ENCODE measurements around the gene PPP1R37.

The PPP1R37 gene

GRCh38 chr19:45170146-45171106 is 77.4 kb downstream of the PPP1R37 start:
- H3K27ac Mint-ChIP-seq = no peak overlapping the region
- H3K4me3 Mint-ChIP-seq = no peak overlapping the region
- H3K9me3 Mint-ChIP-seq = no peaks in the 10 kb centered on the region
- peaks cover 28% of the 10 kb centered on the region for H3K4me1 Mint-ChIP-seq (ENCODE audit: low read depth)
- peaks cover under 1% of the 10 kb centered on the region for H3K27me3 Mint-ChIP-seq
- peaks cover 8% of the 10 kb centered on the region for H3K36me3 Mint-ChIP-seq (ENCODE audit: low read depth)
- intact Hi-C loops (cut with micrococcal nuclease) = loop anchor here (10.0 kb wide), 1 partner anchor 74 kb away; the partner anchor contains the start of gene EXOC3L2

- Mint-ChIP-seq H3K4me3 (no peak overlapping the region), H3K36me3 (ENCODE audit: low read depth) (peaks cover 8% of the 10 kb centered on the region), H3K4me1 (ENCODE audit: low read depth) (peaks cover 34% of the 10 kb centered on the region), H3K27me3 (no peaks in the 10 kb centered on the region), H3K9me3 (no peaks in the 10 kb centered on the region), H3K27ac (no peak overlapping the region)
- intact Hi-C loops (cut with micrococcal nuclease) = loop anchor here (10.0 kb wide), 1 partner anchor 74 kb away; the partner anchor contains the start of gene EXOC3L2
These were observed 78.2 kb downstream of the PPP1R37 start for GRCh38 chr19:45171211-45171623.

GRCh38 chr19:45172173-45172572 is 79.2 kb downstream of the PPP1R37 start:
- Mint-ChIP-seq H3K27me3 (no peaks in the 10 kb centered on the region), H3K9me3 (no peaks in the 10 kb centered on the region), H3K4me3 (no peak overlapping the region), H3K27ac (no peak overlapping the region), H3K4me1 (ENCODE audit: low read depth) (peaks cover 34% of the 10 kb centered on the region), H3K36me3 (ENCODE audit: low read depth) (peaks cover 8% of the 10 kb centered on the region)
- intact Hi-C loops (cut with micrococcal nuclease) = loop anchor here (10.0 kb wide), 1 partner anchor 73 kb away; the partner anchor contains the start of gene EXOC3L2

- Mint-ChIP-seq H3K27ac (no peak overlapping the region), H3K36me3 (ENCODE audit: low read depth) (peaks cover 8% of the 10 kb centered on the region), H3K4me1 (ENCODE audit: low read depth) (peaks cover 34% of the 10 kb centered on the region), H3K27me3 (no peaks in the 10 kb centered on the region), H3K4me3 (no peak overlapping the region), H3K9me3 (no peaks in the 10 kb centered on the region)
- intact Hi-C loops (cut with micrococcal nuclease) = loop anchor here (10.0 kb wide), 1 partner anchor 72 kb away; the partner anchor contains the start of gene EXOC3L2
These were observed 79.7 kb downstream of the PPP1R37 start for GRCh38 chr19:45172611-45173208.

GRCh38 chr19:45173816-45174215 is 80.8 kb downstream of the PPP1R37 start:
- intact Hi-C loops (cut with micrococcal nuclease) = loop anchor here (10.0 kb wide), 1 partner anchor 71 kb away; the partner anchor contains the start of gene EXOC3L2
- Mint-ChIP-seq H3K4me1 (ENCODE audit: low read depth) (peaks cover 34% of the 10 kb centered on the region), H3K27ac (no peak overlapping the region), H3K36me3 (ENCODE audit: low read depth) (peaks cover 6% of the 10 kb centered on the region), H3K9me3 (no peaks in the 10 kb centered on the region), H3K27me3 (no peaks in the 10 kb centered on the region), H3K4me3 (no peak overlapping the region)

GRCh38 chr19:45175515-45176345 is 82.8 kb downstream of the PPP1R37 start:
- H3K36me3 Mint-ChIP-seq (ENCODE audit: low read depth) = peaks cover 17% of the 10 kb centered on the region

GRCh38 chr19:45177817-45178261 is 84.9 kb downstream of the PPP1R37 start, which contains the start of gene TRAPPC6A:
TRAPPC6A (minus strand) TSS chr19:45178237; CDS start chr19:45178218, 19 bp downstream.
- H3K27ac Mint-ChIP-seq = peak within 1 kb of the TSS; percentile 89
- peak within 1 kb of the TSS; percentile 78 for H3K4me3 Mint-ChIP-seq
- H3K36me3 Mint-ChIP-seq (ENCODE audit: low read depth) = peaks cover 32% of the 10 kb centered on the region
- H3K4me1 Mint-ChIP-seq (ENCODE audit: low read depth) = peaks cover 44% of the 10 kb centered on the region
- no peaks in the 10 kb centered on the region for H3K27me3 Mint-ChIP-seq
- H3K9me3 Mint-ChIP-seq = no peaks in the 10 kb centered on the region
- intact Hi-C loops (cut with micrococcal nuclease) = loop anchor here (5.0 to 10.0 kb wide), 2 partner anchors 67 to 176 kb away; partner anchors contain the start of genes EXOC3L2 and RELB

More at GRCh38 chr19:45175515-45176345, 82.8 kb downstream of the PPP1R37 start:
- intact Hi-C loops (cut with micrococcal nuclease) = loop anchor here (5.0 to 10.0 kb wide), 2 partner anchors 69 to 173 kb away; partner anchors contain the start of genes EXOC3L2 and RELB
- Mint-ChIP-seq H3K4me1 (ENCODE audit: low read depth) (peaks cover 44% of the 10 kb centered on the region), H3K4me3 (no peak overlapping the region), H3K27me3 (no peaks in the 10 kb centered on the region), H3K9me3 (no peaks in the 10 kb centered on the region), H3K27ac (no peak overlapping the region)

GRCh38 chr19:45178262-45179071 is 85.5 kb downstream of the PPP1R37 start, which contains the start of gene BLOC1S3:
BLOC1S3 (plus strand) TSS chr19:45178784; CDS start chr19:45179297, 513 bp downstream.
- peaks cover 32% of the 10 kb centered on the region for H3K36me3 Mint-ChIP-seq (ENCODE audit: low read depth)
- H3K4me1 Mint-ChIP-seq (ENCODE audit: low read depth) = peaks cover 43% of the 10 kb centered on the region
- H3K4me3 Mint-ChIP-seq = peak within 1 kb of the TSS; percentile 78
- intact Hi-C loops (cut with micrococcal nuclease) = loop anchor here (5.0 to 10.0 kb wide), 2 partner anchors 66 to 176 kb away; partner anchors contain the start of genes EXOC3L2 and RELB
- H3K27ac Mint-ChIP-seq = peak within 1 kb of the TSS; percentile 89
- no peaks in the 10 kb centered on the region for H3K27me3 Mint-ChIP-seq
- no peaks in the 10 kb centered on the region for H3K9me3 Mint-ChIP-seq

- H3K4me1 Mint-ChIP-seq (ENCODE audit: low read depth) = peaks cover 43% of the 10 kb centered on the region
- peak overlapping the region; percentile 78 for H3K4me3 Mint-ChIP-seq
- H3K9me3 Mint-ChIP-seq = no peaks in the 10 kb centered on the region
- peaks cover 32% of the 10 kb centered on the region for H3K36me3 Mint-ChIP-seq (ENCODE audit: low read depth)
- H3K27ac Mint-ChIP-seq = peak overlapping the region; percentile 89
- intact Hi-C loops (cut with micrococcal nuclease) = loop anchor here (5.0 to 10.0 kb wide), 2 partner anchors 66 to 177 kb away; partner anchors contain the start of genes EXOC3L2 and RELB
- no peaks in the 10 kb centered on the region for H3K27me3 Mint-ChIP-seq
These were observed 86.3 kb downstream of the PPP1R37 start for GRCh38 chr19:45179072-45179891.

- Mint-ChIP-seq H3K27ac (peak overlapping the region; percentile 44), H3K36me3 (ENCODE audit: low read depth) (peaks cover 32% of the 10 kb centered on the region), H3K27me3 (no peaks in the 10 kb centered on the region), H3K9me3 (no peaks in the 10 kb centered on the region), H3K4me3 (peak overlapping the region; percentile 78), H3K4me1 (ENCODE audit: low read depth) (peaks cover 50% of the 10 kb centered on the region)
- intact Hi-C loops (cut with micrococcal nuclease) = loop anchor here (5.0 to 10.0 kb wide), 2 partner anchors 65 to 178 kb away; partner anchors contain the start of genes EXOC3L2 and RELB
These were observed 87.0 kb downstream of the PPP1R37 start for GRCh38 chr19:45179892-45180370.

- Mint-ChIP-seq H3K27me3 (no peaks in the 10 kb centered on the region), H3K4me3 (peak overlapping the region; percentile 78), H3K9me3 (no peaks in the 10 kb centered on the region), H3K27ac (peak overlapping the region; percentile 44), H3K4me1 (ENCODE audit: low read depth) (peaks cover 49% of the 10 kb centered on the region), H3K36me3 (ENCODE audit: low read depth) (peaks cover 32% of the 10 kb centered on the region)
- intact Hi-C loops (cut with micrococcal nuclease) = no loop called here
These were observed 88.0 kb downstream of the PPP1R37 start for GRCh38 chr19:45180936-45181335.
